Activated T-helper 1 cell treated with Interleukin-2 at 50 U/mL for 16 hours (primary cell): ENCODE results near the gene ATP5PB.
A peak's percentile ranks its signal among the peaks of the same experiment; 100 is the strongest.

Source experiments
- DNase-seq: peaks from one replicate; pipeline ENCODE4 v3.0.0-alpha.2; 2020; ENCODE audit warnings: low read depth

Gene ATP5PB

DNA sequence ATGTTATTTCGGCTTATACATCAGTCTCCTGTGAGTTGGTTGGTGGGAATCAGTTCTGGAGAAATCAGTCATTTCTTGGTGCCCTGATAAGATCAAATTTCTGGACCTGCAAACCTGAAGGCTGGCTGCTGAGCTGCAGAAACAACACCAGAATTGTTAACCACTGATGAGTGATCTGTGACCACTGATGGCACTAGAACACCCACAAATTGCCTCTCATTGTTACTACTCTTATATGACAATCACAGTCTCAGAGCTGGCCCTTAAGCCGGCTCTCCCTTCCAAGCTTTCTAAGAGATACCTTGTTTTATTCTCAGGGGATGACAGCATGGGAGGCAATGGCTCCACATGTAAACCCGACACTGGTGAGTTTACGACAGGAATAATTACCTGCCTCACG is 26.4 kb downstream of the ATP5PB start:
- DNase-seq = no peak

DNA sequence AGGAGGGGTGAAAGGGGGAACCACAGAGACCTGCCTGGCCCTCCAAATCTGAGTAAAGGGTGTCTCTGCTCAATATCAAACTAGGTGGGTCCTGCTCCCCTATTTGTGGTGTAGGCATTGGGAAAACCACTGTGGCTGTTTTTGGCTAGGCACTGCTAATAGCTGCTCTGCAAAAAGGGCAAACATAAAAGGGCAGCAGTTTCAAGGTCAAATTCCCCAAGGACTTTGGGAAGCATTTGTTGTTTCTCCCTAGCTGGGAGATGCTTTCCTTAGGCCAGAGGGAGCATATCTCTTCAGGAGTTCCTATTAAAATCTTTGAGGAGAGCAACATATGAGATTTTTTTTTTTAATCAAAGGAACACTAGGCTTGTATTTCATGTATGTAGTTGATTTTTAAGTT is 26.9 kb downstream of the ATP5PB start:
- no peak for DNase-seq

DNA sequence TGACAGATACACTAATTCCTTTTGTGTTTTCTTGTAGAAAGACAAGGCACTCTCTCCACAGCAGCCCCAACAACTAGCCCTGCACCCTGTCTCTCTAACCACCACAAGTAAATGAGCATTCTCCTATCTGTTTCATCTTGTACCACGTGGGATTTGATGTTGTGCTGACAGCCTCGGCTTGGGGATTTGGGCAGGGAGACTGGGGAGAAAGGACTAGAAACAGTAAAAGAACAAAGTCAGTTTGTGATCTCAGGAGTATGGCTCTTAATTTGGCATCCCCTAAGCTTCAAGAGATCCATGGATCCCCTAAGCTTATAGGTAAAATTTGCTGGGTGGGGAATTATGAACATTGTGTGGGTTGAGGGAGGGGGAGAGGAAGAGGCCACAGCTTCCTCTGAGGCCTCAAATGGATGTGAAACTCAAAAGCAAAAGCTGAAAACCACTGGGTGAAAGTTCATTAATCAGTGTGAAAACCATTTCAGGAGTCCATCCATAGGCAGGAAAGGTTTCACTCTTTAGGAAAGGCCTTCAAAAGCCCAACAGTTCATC is 27.6 kb downstream of the ATP5PB start:
- DNase-seq = no peak

DNA sequence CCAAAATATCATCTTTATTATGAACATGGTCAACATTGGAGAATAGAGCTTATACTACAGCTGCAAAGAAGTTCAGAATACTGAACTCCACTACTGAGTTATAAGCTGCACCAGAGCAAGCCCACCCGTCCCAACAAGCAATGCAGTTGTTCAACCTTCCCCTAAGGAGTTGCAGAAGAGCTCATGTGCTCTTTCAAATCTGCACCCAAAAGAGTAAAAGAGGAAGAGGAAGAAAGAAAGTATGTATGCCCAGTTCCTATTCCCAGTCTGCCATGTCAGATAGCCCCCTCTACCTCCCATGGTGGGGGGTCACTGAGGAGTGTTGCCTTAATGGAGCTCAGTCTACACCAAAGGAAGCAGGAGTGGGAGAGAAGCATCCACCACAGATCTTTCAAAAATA is 31.4 kb downstream of the ATP5PB start:
- no peak for DNase-seq

DNA sequence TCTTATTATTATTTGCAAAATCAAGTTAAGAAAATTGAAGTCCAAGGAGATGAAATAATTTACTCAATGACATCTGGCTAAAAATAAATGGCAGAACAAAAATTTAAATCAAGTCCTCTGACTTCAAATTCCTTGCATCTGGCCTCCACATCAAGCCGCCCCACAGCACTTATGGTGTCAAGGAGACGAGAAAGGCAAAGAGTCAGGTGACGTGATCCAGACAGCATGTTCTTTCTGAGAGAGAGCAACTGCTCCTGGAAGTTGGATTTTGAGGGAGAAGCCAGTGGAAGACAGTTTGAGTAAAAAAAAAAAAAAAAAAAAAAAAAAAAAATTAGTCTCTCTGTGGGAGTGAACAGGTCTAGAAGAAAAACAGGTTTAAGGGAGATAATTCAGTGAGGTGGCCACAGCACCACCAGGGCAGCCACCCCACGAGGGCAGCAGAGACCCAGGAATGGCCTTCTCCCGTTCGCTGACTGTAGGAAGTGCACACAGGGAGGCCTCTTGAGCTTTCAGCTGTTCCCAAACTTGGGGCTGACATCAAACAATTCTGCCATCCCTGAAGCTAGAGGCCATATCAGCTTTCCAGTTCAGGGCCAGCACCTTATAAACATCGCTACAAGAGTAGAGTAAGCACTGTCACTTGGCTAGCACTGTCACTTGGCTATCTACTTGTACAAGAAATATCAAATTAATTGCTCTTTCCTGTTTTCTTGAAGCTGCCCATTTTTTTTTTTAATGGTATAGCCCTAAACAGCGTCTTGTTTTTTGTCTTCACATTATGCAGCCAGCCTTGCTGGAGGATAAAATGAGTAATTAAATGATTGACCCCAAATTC is 32.3 kb downstream of the ATP5PB start:
- peak; percentile 39 for DNase-seq

DNA sequence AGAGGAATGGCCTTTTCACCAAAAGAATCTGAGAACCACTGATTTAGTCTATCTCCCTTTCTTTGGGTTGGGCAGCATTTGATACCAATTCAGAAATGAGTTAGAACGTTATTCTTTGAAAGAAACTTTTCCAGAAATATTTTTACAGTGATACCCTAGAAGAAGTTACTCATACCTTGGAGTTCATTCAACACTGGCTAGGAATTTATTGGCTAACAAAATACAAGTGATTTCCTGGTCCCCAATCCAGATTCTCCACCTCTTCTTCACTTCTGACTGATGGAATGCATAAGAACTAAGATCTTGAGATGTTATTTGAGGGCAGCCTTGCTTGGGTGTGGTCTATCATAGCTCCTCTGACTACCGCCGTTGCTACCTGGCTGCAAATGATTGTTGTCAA is 33.9 kb downstream of the ATP5PB start:
- no peak for DNase-seq

DNA sequence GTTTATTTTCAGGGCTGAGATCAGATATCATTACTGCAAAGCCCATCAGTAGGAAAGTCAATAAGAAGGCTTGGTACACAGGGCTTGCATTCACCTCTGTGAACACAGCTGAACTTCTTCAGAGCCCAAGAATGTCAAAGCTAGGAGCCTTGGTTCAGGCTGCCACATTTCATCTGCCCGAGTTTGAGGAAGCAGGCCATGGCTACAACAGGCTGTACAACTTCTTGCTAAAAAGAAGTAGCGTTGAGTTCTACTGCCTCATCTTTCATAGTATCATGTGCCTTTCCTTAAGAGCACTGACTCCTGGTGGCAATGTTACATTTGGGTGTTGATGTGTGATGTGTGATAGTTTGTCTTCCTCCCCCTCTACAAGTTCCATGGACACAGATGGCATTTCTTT is 34.6 kb downstream of the ATP5PB start:
- DNase-seq = no peak

DNA sequence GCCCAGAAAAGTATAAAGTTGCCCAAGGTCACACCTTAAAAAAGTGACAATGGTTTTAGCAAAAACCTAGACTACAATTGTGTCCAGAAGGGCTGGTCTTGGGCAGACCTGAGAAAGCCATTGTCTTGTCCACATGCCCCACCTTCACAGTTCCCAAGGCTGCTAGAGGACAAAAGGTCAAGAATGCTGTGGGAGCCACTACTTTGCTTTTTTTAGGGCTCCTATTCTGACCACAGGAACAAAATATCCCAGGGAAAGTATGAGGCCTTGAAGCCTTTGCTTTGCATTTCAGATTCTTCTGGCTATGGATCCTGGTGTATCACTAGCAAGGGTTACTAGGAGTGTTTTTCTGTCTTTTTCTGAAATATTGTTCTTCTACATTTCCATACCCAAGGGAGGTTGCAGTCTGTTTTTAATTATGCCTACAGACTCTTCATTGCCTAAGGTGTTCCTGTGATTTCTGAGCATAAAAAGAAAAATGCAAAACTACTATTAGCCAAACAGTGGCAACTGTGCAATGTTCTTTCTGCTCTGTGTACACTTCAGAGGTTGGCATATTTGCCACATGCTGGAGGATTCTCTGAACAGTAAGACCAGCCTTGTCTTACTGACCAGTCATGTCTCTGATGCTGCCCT is 35.2 kb downstream of the ATP5PB start:
- no peak for DNase-seq

DNA sequence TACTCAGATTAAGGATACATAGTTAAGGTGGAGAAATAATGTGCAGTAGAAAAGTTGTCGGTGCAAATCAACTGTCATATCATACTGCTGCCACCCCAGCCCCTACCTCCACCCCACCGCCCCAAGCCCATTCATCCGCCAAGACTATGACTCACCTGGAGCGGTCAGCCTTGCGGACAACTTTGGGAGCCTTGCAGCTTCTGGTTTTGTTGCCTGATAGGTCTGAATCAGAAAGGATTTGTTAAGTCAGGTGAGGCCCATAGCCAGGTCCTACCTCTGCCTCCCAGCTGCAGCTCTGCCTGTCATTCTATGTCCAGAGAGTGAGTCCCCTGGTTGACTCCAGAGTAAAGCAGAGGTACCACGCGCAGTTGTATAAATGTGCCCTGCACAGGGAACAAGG is 37.2 kb downstream of the ATP5PB start:
- DNase-seq = no peak

DNA sequence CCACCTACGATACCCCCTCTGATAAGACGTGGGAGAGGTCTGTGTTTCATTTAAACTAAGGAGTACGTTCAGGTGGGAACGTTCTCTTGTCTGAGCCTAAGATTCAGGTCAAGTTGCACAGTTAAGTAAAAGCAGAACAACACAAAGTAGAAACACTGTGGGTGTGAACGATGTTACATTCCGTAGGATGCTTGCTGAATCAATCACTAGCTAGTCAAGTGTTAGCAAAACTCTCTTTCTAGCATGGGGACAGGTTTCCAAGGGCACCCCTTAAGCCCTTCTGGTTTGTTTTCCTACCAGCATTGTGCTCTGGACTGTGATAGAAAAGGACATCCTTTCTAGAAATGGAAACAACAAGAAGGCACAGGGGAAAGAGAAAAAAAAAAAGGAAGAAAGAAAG is 37.9 kb downstream of the ATP5PB start:
- DNase-seq = no peak

DNA sequence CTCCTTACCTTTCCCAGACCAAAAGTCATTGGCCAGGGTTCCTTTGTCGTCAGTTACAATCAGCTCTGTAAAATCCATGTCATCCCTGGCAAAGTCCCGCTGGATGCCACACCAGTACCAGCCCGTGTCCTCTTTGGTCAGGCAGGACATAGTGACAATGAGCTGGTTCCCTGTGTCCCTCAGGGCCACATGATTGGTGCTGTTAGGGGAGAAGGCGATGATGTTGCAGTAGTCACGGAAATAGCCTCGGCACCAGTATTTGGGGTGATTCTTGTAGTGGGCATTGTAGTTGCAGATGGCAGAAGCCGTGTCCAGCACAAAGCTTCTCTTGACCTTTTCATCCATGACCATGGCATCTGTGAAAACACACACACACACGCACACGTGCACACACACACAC is 39.4 kb downstream of the ATP5PB start:
- no peak for DNase-seq

DNA sequence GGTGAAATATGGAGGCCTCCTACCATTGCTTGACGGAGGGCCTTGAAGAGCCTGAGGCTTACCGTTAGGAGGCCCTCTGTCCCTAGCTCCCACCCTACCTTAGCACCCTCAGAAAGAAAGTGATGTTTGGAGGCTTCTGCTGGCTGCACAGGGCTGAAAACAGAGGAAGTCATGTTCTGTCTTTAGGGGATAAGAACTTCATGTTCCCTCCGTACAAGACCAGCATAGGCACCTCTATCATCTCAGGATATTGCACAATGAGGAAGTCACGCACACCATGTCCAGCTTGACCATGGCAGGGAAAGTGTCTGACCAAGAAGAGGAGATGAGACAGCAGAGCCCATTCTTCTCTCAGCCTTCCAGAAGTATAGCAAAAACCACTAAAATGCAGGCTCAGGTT is 40.3 kb downstream of the ATP5PB start:
- DNase-seq = no peak

DNA sequence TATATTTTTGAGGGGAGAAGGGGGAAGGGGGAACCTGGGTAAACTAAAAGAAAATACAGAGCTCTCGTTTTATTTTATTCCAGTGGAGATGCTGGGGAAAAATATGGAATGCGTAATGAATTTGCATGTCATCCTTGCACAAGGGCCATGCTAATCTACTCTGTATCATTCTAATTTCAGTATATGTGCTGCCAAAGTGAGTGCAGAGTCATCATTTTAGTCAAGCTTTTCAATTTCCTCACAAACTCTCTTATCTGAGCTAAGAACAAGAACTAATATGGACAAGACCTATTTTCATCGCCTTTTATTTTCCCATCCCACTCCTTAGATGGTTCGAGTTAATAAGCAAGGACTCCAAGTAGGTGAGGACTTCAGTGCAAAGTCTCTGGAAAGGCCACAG is 41.0 kb downstream of the ATP5PB start:
- no peak for DNase-seq

DNA sequence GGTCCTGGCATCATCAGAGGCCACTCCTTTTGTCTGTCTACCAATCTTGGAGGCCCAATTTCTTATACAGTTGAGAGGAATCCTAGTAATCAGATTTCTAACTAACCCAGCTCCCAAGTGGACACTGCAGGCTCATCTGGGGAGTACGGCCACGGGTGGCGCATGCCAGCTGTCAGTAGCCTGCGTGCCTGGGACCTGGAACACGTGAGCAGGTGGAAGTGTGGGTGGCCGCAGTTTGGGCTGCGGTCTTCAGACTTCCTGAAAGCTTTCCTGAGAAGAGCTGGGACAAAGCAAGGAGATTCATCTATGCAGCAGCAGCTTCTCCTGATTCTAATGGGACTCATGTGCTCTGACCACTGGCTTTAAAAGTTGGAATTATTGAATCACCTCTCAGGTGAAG is 41.8 kb downstream of the ATP5PB start:
- no peak for DNase-seq

DNA sequence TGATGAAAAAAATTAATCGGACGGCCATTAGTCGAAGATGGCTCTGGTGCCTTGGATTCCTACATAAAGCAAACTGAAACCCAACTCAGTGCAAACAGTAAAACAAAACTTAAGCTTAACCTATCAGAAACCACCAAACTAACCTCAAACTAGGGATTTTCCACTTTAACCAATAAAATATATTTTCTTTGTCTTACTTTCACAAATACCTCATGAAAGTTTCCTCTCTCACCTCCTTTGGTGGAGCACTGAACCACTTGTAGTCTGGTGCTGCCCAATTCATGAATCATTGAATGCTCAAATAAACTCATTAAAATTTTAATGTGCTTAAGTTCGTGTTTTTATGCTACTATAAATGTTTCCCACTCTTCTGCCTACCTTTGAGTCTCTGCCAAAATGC is 47.1 kb downstream of the ATP5PB start:
- no peak for DNase-seq

DNA sequence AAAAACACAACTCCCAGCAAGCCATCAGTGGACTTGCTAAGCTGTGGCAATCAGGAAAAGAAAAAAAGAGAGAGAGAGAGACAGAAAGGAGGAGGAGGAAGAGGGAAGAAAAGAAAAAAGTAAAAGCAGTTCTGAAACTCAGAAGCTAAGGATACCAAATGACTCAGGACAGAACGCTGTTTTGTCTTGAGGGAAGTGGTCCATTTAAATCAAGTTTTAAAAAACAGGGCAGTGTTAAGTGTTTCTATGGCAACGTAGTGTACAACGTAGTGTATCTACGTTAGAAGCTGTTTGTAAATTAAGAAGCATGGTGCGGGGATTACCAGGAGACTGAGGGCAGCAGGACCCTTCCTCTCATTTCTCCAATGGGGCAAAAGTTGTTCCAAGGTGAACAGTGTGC is 48.3 kb downstream of the ATP5PB start:
- no peak for DNase-seq

DNA sequence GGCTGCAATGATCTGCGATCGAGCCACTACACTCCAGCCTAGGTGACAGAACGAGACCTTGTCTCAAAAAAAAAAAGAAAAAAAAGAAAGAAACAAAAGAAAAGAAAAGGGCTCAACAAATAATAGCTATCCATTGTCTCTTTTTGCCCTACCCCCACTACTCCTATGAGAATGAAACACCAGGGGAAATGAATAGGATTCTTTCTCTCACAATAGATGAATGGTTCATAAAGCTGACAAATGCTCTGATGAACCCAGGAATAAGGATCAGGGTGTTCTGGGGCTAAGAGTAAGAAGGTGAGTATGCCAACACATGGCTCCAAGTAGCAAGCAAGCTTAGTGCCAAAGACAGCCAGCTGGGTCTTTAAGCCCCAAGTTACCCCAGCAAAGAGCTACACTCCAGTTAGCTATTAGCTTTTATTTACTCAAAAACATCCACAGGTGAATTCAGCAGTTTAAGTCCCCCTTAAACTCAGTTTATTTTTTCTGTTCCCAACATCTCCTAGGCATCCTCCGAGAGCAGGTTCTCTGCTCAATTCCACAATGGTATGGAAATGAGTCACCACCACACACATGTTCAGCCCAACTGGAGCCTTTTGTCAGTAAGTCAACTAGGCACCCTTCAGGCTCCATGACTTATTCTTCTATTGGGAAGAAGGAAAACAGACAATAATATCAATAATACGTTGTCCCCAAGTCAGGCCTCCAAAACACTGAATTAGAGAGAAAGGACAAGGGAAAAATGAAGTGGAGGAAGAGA is 49.9 kb downstream of the ATP5PB start:
- DNase-seq = no peak

DNA sequence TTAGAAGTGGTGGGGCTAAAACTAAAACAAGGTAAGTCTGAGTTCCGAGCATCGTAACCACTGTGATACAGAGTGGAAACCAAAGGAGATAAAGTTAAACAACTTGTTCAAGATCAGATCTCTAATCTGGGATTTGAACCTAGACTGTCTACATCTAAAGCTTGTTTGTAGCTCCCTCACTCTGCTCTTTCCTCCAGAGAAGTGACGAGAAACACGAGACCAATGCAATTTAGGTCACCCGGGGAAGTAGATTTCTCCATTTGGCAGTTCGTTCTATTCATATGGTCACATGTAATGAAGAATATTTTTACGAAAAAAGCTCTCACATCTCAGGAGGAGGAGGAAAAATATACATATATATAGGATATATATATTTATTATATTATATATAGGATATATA is 52.4 kb downstream of the ATP5PB start:
- DNase-seq = no peak

DNA sequence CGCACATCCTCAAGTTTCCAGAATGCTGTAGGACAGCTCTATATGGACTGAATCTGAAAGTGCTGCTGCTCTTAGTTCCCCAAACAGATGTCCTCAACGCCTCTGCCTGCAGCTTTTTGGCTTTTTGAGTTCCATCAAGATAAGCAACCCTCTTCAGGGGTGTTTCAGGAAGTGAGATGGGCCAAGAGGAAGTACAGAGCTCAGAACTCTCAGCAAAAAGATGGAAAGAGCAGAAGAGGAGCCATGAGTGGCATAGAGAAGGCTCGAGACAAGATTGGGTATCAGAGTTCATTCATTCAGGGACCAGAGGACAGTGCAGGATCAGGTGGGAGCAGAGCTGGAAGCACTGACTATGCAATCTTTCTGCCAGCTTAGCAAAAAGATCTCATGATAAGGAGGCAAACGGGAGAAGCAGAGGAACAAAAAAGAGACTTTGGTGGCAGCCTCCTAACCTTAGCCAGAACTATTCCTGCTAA is 54.4 kb downstream of the ATP5PB start, which contains the start of the genes ADORA3 and TMIGD3:
ADORA3 (minus strand) TSS at position 49 of the 476 bp plus-strand sequence. CDS start 279 bp downstream, outside the sequence.
TMIGD3 (minus strand) TSS at position 49 of the 476 bp plus-strand sequence. CDS start 279 bp downstream, outside the sequence.
- no peak for DNase-seq

DNA sequence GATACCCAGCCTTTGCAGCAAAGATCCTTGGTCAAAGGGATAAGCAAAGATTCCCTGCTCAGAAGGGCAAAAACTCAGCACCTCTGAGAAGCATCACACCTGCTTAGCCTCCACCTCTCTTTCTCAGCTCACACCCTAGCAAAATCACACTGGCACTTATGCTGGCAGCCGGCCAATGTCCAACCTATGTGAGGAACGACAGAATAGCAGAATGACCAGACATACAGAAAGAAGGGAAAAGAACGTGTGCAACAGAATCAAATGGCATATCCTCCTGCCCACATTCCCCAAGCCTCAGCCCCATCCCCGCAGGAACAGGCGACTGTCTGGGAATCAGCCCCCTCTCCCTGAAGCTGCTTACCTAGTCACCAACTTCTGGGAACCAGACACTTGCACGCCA is 54.8 kb downstream of the ATP5PB start:
- DNase-seq = no peak

DNA sequence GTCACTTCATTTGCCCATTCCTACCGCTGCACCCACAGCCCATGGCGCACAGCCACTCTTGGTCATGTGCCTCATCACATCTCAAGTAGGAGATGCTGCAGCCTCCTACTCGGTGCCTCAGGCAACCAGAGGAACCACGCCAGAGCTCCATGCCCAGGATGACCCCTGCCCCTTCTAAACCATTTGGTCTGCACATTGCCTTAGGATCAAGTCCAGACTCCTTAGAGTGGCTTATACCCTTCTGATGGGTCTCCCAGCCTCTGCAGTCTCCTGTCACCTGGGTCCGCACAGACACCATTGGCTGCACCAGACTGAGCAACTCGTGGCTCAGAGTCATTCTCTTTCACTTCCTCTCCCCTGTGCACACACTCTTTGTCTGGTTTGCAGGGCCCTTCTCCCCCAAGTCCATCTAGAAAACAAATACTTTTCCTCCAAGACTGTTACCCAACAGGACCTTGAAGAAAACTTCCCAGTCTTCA is 56.4 kb downstream of the ATP5PB start:
- no peak for DNase-seq

DNA sequence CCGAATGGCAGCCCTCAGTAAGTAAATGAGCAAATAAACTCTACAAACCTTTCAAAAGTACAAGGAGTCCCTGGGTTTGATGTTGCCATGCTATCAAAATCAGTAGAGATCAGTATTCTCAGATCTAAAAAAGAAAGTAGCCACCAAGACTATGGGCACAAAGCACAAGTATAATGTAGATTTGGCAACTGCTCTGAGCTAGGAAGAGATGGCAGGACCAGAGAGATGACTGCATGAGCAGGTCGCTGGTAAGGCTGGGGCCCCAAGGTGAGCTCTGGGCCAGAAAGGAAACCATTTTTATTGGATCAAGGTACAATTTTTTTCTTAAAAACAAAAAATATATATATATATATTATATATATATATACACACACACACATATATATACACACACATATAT is 57.3 kb downstream of the ATP5PB start:
- no peak for DNase-seq
